ENCODE results near the gene ADAMTS7. TPM values are rescaled to one million over a fixed set of nuclear protein-coding genes. Genes with fewer than 3 reads are reported as not detected.
"Not testable (repeated sequence)": the region's sequence is repeated elsewhere in the genome, so short reads cannot be mapped to it uniquely, and the experiment has no call there.

The ADAMTS7 gene
- total and polyA plus RNA-seq, 5 donors, result 38.8 to 85.9 (median 81.6) TPM

- intact Hi-C loops (cut with DNase I); H3K9me3 ChIP-seq (ENCODE audit: control insufficient read depth, low read length); DNase-seq; H3K4me3 ChIP-seq (ENCODE audit: low read length); H3K27me3 ChIP-seq (ENCODE audit: control insufficient read depth, insufficient read depth); H3K4me1 ChIP-seq (ENCODE audit: control insufficient read depth, insufficient read depth, low read length); H3K27ac ChIP-seq (ENCODE audit: low read length): not testable (repeated sequence)
- peak in 1 of 2 donors; percentile 35 for ATAC-seq
- WGBS, result 52% methylated on average over 11 of the region's 11 CpGs
These were observed 73.2 kb downstream of the ADAMTS7 start for GRCh38 chr15:78737931-78738558.

GRCh38 chr15:78737187-78737820 is 74.0 kb downstream of the ADAMTS7 start:
- H3K4me1 ChIP-seq (ENCODE audit: control insufficient read depth, insufficient read depth, low read length), result no peaks in the 10 kb centered on the region
- no peaks in the 10 kb centered on the region for H3K9me3 ChIP-seq (ENCODE audit: control insufficient read depth, low read length)
- ATAC-seq, result no peak
- intact Hi-C loops (cut with DNase I), result no loop called here
- no peak overlapping the region for H3K4me3 ChIP-seq (ENCODE audit: low read length)
- WGBS, result 75% methylated on average over 9 of the region's 9 CpGs
- no peaks in the 10 kb centered on the region for H3K27me3 ChIP-seq (ENCODE audit: control insufficient read depth, insufficient read depth)
- H3K27ac ChIP-seq (ENCODE audit: low read length), result no peak overlapping the region
- DNase-seq, result no peak

- H3K9me3 ChIP-seq (ENCODE audit: control insufficient read depth, low read length); H3K4me1 ChIP-seq (ENCODE audit: control insufficient read depth, insufficient read depth, low read length); H3K4me3 ChIP-seq (ENCODE audit: low read length); H3K27me3 ChIP-seq (ENCODE audit: control insufficient read depth, insufficient read depth); intact Hi-C loops (cut with DNase I); ATAC-seq; H3K27ac ChIP-seq (ENCODE audit: low read length); DNase-seq: not testable (repeated sequence)
- WGBS, result 66% methylated on average over 4 of the region's 4 CpGs
These were observed 75.0 kb downstream of the ADAMTS7 start for GRCh38 chr15:78736286-78736685.

GRCh38 chr15:78734451-78735064 is 76.7 kb downstream of the ADAMTS7 start:
- Histone ChIP-seq H3K27me3 (ENCODE audit: control insufficient read depth, insufficient read depth) (no peaks in the 10 kb centered on the region), H3K9me3 (ENCODE audit: control insufficient read depth, low read length) (no peaks in the 10 kb centered on the region), H3K4me1 (ENCODE audit: control insufficient read depth, insufficient read depth, low read length) (no peaks in the 10 kb centered on the region), H3K27ac (ENCODE audit: low read length) (no peak overlapping the region), H3K4me3 (ENCODE audit: low read length) (no peak overlapping the region)
- 79% methylated on average over 8 of the region's 8 CpGs for WGBS
- ATAC-seq (no peak), DNase-seq (no peak)
- intact Hi-C loops (cut with DNase I), result no loop called here

- no peaks in the 10 kb centered on the region for H3K9me3 ChIP-seq (ENCODE audit: control insufficient read depth, low read length)
- intact Hi-C loops (cut with DNase I), result no loop called here
- H3K27me3 ChIP-seq (ENCODE audit: control insufficient read depth, insufficient read depth), result no peaks in the 10 kb centered on the region
- 64% methylated on average over 2 of the region's 2 CpGs for WGBS
- no peaks in the 10 kb centered on the region for H3K4me1 ChIP-seq (ENCODE audit: control insufficient read depth, insufficient read depth, low read length)
- DNase-seq (no peak), ATAC-seq (no peak)
- no peak overlapping the region for H3K27ac ChIP-seq (ENCODE audit: low read length)
- no peak overlapping the region for H3K4me3 ChIP-seq (ENCODE audit: low read length)
These were observed 78.6 kb downstream of the ADAMTS7 start for GRCh38 chr15:78732634-78733033.

- no peak for DNase-seq
- H3K4me3 ChIP-seq (ENCODE audit: low read length), result no peak overlapping the region
- H3K27me3 ChIP-seq (ENCODE audit: control insufficient read depth, insufficient read depth), result no peaks in the 10 kb centered on the region
- no peak overlapping the region for H3K27ac ChIP-seq (ENCODE audit: low read length)
- ATAC-seq, result no peak
- no peaks in the 10 kb centered on the region for H3K4me1 ChIP-seq (ENCODE audit: control insufficient read depth, insufficient read depth, low read length)
- 91% methylated on average over 6 of the region's 6 CpGs for WGBS
- H3K9me3 ChIP-seq (ENCODE audit: control insufficient read depth, low read length), result no peaks in the 10 kb centered on the region
- intact Hi-C loops (cut with DNase I), result no loop called here
These were observed 80.3 kb downstream of the ADAMTS7 start for GRCh38 chr15:78730955-78731354.

- H3K27me3 ChIP-seq (ENCODE audit: control insufficient read depth, insufficient read depth); H3K4me3 ChIP-seq (ENCODE audit: low read length); intact Hi-C loops (cut with DNase I); ATAC-seq; H3K4me1 ChIP-seq (ENCODE audit: control insufficient read depth, insufficient read depth, low read length); DNase-seq; H3K9me3 ChIP-seq (ENCODE audit: control insufficient read depth, low read length); H3K27ac ChIP-seq (ENCODE audit: low read length): not testable (repeated sequence)
- 71% methylated on average over 1 of the region's 1 CpG for WGBS
These were observed 82.8 kb downstream of the ADAMTS7 start for GRCh38 chr15:78728427-78728826.

- intact Hi-C loops (cut with DNase I), result no loop called here
- WGBS, result 49% methylated on average over 5 of the region's 5 CpGs
- Histone ChIP-seq H3K27ac (ENCODE audit: low read length) (no peak overlapping the region), H3K27me3 (ENCODE audit: control insufficient read depth, insufficient read depth) (no peaks in the 10 kb centered on the region), H3K4me1 (ENCODE audit: control insufficient read depth, insufficient read depth, low read length) (no peaks in the 10 kb centered on the region), H3K9me3 (ENCODE audit: control insufficient read depth, low read length) (no peaks in the 10 kb centered on the region), H3K4me3 (ENCODE audit: low read length) (no peak overlapping the region)
- no peak for ATAC-seq
- no peak for DNase-seq
These were observed 83.7 kb downstream of the ADAMTS7 start for GRCh38 chr15:78727561-78727960.

- intact Hi-C loops (cut with DNase I), result no loop called here
- no peak overlapping the region for H3K4me3 ChIP-seq (ENCODE audit: low read length)
- no peaks in the 10 kb centered on the region for H3K27me3 ChIP-seq (ENCODE audit: control insufficient read depth, insufficient read depth)
- 84% methylated on average over 14 of the region's 14 CpGs for WGBS
- ATAC-seq (no peak), DNase-seq (no peak)
- no peaks in the 10 kb centered on the region for H3K4me1 ChIP-seq (ENCODE audit: control insufficient read depth, insufficient read depth, low read length)
- H3K27ac ChIP-seq (ENCODE audit: low read length), result no peak overlapping the region
- H3K9me3 ChIP-seq (ENCODE audit: control insufficient read depth, low read length), result no peaks in the 10 kb centered on the region
These were observed 84.3 kb downstream of the ADAMTS7 start for GRCh38 chr15:78726870-78727551.

GRCh38 chr15:78719819-78720450 is 91.3 kb downstream of the ADAMTS7 start:
- DNase-seq; H3K27me3 ChIP-seq (ENCODE audit: control insufficient read depth, insufficient read depth); H3K4me1 ChIP-seq (ENCODE audit: control insufficient read depth, insufficient read depth, low read length); H3K9me3 ChIP-seq (ENCODE audit: control insufficient read depth, low read length); H3K27ac ChIP-seq (ENCODE audit: low read length); ATAC-seq; intact Hi-C loops (cut with DNase I); H3K4me3 ChIP-seq (ENCODE audit: low read length): not testable (repeated sequence)
- 65% methylated on average over 21 of the region's 21 CpGs for WGBS

GRCh38 chr15:78718837-78719236 is 92.4 kb downstream of the ADAMTS7 start:
- no peak for ATAC-seq
- Histone ChIP-seq H3K27ac (ENCODE audit: low read length) (no peak overlapping the region), H3K27me3 (ENCODE audit: control insufficient read depth, insufficient read depth) (no peaks in the 10 kb centered on the region), H3K9me3 (ENCODE audit: control insufficient read depth, low read length) (no peaks in the 10 kb centered on the region), H3K4me1 (ENCODE audit: control insufficient read depth, insufficient read depth, low read length) (no peaks in the 10 kb centered on the region), H3K4me3 (ENCODE audit: low read length) (no peak overlapping the region)
- intact Hi-C loops (cut with DNase I), result no loop called here
- 83% methylated on average over 2 of the region's 2 CpGs for WGBS
- DNase-seq, result no peak

Measured in right cardiac atrium (tissue), 5 donors.